Astrocyte of the spinal cord (primary cell): ENCODE results near the gene GPR135.

Experiments
- DNase-seq: peaks from one replicate; pipeline ENCODE4 v3.0.0; 2011; ENCODE audit warnings: low read depth, low spot score
- H3K4me3 ChIP-seq: 2 replicates; pipeline ENCODE4 v1.5.1; 2011; ENCODE audit warnings: low read depth, mild to moderate bottlenecking, low read length, moderate library complexity
- in situ Hi-C: cut with HindIII; loops from 2 replicates; pipeline ENCODE4 v1.10.0; 2017; ENCODE audit warnings: low sequenced_read_pairs
- TF ChIP-seq, protein P1 (sequence below): IDR thresholded peaks from 2 replicates; pipeline ENCODE4 v1.5.1; 2012; ENCODE audit warnings: low read depth, mild to moderate bottlenecking, low read length, inconsistent platforms

GPR135 gene

DNA sequence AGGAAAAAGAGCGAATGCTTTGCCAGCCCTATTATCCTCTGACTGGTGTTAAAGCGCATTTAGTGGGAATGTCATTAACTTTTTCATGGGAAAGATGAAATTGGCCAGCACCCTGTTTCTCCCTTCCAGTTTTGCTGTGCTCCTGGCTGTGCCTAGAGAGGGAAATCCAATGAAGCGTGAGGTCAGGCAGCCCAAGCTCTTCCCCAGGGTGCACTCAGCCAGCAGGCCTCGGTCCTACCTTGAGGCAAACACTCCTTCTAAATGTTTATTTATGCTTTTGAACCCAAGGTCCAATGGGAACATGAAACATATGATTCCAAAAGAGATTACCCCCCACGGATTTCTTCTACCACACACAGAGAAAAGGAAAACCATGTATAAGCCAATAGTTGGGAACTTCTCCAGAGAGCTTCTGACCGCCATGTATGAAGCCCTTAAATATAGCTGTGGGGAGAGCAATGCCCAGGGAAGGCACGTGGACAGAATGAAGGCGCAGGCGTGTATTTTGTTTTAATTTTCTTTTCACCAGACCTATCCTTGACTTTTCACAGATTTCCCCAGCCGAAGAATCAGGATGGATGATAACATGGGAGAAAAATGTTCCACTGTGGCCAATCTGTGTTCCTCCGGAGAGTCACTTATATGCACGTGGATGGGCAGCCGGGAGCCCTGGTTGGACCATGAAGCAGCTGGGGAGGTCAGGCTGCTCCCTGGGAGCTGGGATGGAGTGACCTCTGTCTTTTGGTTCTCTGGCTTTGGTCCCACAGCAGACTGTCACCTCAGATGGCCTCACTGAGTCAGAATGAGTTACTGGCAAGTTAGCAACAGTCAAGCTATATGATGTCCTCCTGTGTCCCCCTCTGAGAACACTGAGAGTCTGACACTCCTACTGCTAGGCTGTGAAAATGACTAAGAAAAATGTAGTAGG, 37.3 kb downstream of the GPR135 start:
- no peak overlapping the region for H3K4me3 ChIP-seq
- DNase-seq: no peak
- in situ Hi-C loops: no loop called here
- TF ChIP-seq, protein P1, sequence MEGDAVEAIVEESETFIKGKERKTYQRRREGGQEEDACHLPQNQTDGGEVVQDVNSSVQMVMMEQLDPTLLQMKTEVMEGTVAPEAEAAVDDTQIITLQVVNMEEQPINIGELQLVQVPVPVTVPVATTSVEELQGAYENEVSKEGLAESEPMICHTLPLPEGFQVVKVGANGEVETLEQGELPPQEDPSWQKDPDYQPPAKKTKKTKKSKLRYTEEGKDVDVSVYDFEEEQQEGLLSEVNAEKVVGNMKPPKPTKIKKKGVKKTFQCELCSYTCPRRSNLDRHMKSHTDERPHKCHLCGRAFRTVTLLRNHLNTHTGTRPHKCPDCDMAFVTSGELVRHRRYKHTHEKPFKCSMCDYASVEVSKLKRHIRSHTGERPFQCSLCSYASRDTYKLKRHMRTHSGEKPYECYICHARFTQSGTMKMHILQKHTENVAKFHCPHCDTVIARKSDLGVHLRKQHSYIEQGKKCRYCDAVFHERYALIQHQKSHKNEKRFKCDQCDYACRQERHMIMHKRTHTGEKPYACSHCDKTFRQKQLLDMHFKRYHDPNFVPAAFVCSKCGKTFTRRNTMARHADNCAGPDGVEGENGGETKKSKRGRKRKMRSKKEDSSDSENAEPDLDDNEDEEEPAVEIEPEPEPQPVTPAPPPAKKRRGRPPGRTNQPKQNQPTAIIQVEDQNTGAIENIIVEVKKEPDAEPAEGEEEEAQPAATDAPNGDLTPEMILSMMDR: no peak

DNA sequence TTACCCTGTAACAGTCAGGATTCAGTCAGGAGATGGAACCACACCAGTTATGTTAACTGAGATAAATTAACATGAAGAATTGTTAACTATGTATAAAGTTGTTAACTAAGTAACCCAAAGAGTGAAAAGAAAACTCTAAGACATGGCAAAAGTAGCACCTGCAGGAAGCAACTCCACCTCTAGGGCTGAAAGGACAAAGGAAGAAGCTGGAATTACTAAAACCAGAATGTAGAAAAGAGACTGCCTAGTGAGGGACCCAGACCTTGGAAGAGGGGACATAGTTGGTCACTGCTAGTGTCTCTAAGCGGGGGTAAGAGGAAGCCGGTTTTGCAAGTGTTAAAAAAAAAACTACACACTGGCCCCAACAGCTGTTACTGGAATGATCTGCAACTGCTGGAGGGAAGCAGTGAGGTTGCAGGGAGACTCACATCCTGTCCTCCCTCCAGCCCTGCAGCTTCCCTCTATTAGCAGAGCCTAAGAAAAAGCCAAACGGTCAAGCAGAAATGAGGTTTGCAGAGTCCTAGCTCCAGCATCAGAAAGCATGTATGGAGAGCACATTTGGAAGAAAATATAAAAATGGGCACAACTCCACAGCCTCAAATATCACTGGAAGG, 39.8 kb downstream of the GPR135 start:
- in situ Hi-C loops: no loop called here
- no peak overlapping the region for H3K4me3 ChIP-seq
- DNase-seq: no peak
- TF ChIP-seq, protein P1: no peak

DNA sequence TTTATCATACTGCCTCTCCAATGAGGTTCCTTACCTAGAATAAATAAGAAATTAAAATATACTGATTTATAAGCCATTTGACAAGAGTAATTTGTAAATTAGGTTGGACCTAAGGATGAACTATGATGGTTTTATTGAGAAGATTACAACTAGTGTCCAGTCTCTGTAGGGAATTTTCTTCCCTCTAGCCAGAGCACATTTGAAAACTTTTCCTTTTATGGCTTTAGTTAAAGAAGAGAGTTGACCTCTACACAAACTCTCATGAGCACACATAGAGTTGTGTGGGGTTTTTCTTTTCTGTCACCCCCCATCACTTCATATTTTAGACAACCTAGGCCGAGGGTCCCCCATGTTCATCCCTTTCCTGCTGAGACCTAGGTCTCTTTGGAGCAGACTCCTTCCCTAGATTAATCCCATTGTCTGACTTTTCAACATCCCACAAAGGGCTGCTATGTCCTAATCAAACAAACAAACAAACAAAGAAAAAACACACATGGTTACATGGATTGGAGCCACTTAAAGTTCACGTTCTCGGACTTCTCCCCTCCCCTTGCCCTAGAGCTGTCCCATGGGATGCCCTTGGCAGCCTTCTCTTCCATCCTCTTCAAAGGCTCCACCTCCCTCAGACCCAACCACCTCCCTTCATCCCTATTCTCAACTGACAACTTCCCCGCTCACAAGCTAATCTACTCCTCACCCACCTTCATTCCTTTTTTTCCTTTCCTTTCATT, 40.7 kb downstream of the GPR135 start:
- DNase-seq: no peak
- in situ Hi-C loops: no loop called here
- TF ChIP-seq, protein P1: no peak
- no peak overlapping the region for H3K4me3 ChIP-seq

DNA sequence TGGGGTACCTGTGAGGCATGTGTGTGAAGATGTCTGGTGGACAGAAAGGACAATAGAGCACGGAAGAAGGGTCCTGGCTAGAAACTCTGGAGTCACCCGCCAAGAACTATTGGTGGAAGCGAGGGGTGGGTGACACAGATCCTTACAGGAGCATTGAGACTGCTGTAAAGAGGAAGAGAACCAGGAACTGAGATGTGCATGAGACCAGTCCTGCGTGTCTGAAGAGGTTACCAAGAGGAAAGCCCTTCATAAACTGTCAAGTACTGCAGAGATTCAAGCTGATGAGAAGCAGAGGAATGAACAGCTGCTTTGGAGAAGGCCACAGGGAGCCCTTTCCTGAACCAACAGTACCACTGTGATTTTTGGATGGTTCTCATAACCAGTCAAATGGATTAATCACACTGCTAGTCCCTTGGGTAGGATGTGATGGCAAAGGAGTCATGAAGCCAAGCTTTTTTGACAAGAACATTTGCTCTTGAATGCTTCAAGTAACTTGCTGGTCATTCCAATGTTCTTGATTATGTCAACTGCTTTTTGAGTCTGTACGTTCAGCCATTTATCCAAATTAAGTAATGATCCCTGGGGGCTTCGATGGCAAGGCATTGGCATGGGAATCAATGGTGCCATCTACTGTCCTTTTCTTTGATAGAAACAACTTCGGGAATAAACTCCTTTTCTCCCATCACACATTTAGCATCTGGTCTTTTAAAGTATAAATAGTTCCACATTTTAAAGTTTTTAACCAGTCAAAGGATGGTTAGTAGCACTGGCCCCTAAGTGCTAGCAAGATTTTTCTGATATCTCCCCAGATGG, 42.9 kb downstream of the GPR135 start:
- TF ChIP-seq, protein P1: peak; percentile 18
- no peak for DNase-seq
- no peak overlapping the region for H3K4me3 ChIP-seq
- in situ Hi-C loops: no loop called here

DNA sequence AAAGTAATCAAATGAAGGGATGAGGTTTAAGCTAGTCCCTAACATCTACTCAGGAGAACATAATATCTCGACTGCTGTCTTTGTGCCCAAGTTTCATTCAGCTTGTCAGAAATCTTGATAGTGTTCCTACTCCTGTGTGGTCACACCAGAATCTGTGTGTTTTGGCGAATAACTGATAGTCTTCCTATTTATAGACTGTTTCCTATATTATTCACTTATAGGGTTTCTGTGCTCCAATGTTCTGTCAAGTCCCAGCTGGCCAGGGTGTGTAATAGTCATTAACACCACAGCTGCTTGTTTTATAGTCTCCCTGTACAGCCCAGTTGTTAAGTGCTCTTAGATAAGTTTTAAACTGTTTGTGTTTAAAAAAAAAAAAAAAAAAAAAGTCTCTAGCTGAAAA, 45.9 kb downstream of the GPR135 start:
- in situ Hi-C loops: no loop called here
- H3K4me3 ChIP-seq: no peak overlapping the region
- TF ChIP-seq, protein P1: no peak
- no peak for DNase-seq

DNA sequence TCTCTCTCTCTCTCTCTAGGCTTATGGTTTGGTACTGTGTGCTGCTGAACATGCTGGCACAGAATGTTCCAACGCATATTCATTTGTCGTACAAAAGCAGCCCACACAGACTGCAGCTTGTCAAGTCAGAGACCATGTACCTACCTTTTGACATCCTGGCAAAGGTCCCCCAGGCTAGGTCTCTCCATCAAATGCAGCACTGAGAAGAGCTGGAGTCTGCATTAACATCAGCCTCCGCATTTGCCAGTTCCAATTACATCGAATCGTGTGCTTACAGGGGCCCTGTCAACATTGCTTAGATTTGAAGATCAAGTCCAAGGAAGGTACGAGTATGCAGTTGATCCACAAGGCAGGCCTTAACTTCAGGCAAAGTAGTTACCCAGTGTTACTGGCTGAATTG, 47.9 kb downstream of the GPR135 start:
- in situ Hi-C loops: no loop called here
- no peak overlapping the region for H3K4me3 ChIP-seq
- DNase-seq: no peak
- TF ChIP-seq, protein P1: no peak
